Endothelial cell of hepatic sinusoid (primary cell): ENCODE data around the gene TRPM4.

ENCODE experiments used
- in situ Hi-C: cut with HindIII; loops from 2 replicates; pipeline ENCODE4 v1.10.0; 2017; ENCODE audit warnings: low sequenced_read_pairs

Gene TRPM4

GRCh38 chr19:49186108-49186507, 28.5 kb downstream of the TRPM4 start:
- in situ Hi-C loops: no loop called here

DNA sequence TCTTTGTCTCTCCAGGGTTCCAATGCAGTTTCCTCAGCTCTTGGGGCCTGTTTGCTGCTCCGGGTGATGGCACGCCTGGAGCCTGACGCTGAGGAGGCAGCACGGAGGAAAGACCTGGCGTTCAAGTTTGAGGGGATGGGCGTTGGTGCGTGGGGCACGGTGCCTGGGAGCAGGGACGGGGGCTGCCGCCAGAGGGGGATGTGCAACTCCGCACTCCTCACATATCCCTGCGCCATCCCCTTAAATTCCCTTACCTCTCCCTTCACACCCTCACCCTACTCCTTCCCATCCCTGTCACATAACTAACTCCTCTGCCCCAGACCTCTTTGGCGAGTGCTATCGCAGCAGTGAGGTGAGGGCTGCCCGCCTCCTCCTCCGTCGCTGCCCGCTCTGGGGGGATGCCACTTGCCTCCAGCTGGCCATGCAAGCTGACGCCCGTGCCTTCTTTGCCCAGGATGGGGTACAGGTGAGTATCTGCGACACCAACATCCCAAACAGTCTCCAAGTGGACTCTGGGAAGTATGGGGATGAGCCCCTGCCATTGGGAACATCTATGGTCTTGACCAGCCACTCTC, 31.1 kb downstream of the TRPM4 start:
- in situ Hi-C loops: no loop called here

GRCh38 chr19:49189259-49189658, 31.7 kb downstream of the TRPM4 start:
- in situ Hi-C loops: no loop called here

DNA sequence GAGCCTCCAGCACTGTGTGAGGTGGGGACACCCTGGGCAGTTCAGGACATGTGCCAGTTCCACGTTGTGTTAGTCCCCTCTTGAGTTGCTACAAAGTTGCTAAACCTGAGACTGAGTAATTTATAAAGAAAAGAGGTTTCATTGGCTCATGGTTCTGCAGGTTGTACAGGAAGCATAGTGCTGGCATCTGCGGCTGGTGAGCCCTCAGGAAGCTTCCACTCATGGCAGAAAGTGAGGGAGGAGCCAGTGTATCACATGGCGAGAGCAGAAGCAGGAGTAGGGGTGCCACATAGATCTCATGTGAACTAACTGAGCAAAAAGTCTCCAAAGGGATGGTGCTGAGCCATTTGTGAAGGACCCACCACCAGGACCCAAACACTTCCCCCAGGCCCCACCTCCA, 33.2 kb downstream of the TRPM4 start:
- in situ Hi-C loops: loop anchor here (5.0 to 10.0 kb wide), 2 partner anchors 108 to 206 kb away; no protein-coding TSS in a partner anchor

- in situ Hi-C loops: loop anchor here (5.0 to 10.0 kb wide), 2 partner anchors 112 to 209 kb away; no protein-coding TSS in a partner anchor
These were observed 36.3 kb downstream of the TRPM4 start for GRCh38 chr19:49193822-49194394.

- in situ Hi-C loops: loop anchor here (5.0 to 10.0 kb wide), 2 partner anchors 112 to 210 kb away; no protein-coding TSS in a partner anchor
These were observed 36.8 kb downstream of the TRPM4 start for GRCh38 chr19:49194408-49194807.

- in situ Hi-C loops: loop anchor here (5.0 to 10.0 kb wide), 2 partner anchors 49 to 212 kb away; no protein-coding TSS in a partner anchor
These were observed 39.1 kb downstream of the TRPM4 start for GRCh38 chr19:49196527-49197240.

- in situ Hi-C loops: no loop called here
These were observed 42.8 kb downstream of the TRPM4 start for GRCh38 chr19:49200238-49200862.

GRCh38 chr19:49201042-49201441, 43.5 kb downstream of the TRPM4 start:
- in situ Hi-C loops: no loop called here

DNA sequence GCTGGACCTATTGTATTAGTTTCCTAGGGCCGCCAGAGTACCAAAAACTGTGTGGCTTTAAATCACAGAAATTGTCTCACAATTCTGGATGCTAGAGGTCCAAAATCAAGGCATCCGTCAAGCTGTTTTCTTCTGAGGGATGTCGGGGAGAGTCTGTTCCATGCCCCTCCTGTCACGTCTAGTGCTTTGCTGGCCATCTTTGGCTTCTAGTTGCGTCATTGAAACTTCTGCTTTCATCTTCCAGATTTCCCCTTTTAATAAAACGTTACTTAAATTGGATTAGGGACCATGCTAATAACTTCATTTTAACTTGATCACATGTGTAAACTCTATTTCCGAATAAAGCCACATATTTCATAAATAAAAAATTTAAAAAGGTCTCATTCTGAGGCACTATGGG, 47.5 kb downstream of the TRPM4 start:
- in situ Hi-C loops: loop anchor here (5.0 kb wide), 1 partner anchor 93 kb away; the partner anchor contains the start of gene LIN7B

DNA sequence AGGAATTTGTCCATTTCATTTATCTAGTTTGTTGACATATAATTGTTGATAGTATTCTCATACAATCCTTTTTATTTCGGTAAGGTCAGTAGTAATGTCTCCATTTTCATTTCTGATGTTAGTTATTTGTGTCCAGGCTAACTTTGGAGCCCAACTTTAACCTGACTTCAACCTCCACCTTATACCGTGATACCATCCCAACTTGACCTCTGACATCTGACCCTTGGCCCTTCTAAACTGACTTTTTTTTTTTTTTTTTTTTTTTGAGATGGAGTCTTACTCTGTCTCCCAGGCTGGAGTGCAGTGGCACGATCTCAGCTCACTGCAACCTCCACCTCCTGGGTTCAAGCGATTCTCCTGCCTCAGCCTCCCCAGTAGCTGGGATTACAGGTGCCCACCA, 51.9 kb downstream of the TRPM4 start:
- in situ Hi-C loops: loop anchor here (5.0 kb wide), 1 partner anchor 97 kb away; the partner anchor contains the start of gene LIN7B

GRCh38 chr19:49210108-49210900, 52.7 kb downstream of the TRPM4 start:
- in situ Hi-C loops: no loop called here

DNA sequence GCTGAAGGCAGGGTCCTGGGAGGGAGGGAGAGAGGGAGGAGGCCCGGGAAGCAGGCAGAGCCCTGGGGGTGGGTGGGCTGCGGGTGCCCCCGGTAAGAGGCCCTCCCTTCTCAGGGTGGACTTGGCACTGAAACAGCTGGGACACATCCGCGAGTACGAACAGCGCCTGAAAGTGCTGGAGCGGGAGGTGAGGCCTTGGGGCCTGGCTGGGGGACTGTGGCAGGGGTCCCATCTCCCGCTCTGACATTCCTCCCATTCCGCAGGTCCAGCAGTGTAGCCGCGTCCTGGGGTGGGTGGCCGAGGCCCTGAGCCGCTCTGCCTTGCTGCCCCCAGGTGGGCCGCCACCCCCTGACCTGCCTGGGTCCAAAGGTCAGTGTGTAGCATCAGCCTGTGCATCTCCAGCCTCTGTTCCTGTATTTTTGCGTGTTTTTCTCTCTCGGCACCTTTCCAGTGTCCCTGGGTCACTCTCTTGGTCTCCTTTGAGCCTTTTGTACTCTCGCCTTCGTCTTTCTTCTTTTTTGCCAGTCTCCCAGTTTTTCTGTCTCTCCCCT, 53.4 kb downstream of the TRPM4 start:
- in situ Hi-C loops: no loop called here

DNA sequence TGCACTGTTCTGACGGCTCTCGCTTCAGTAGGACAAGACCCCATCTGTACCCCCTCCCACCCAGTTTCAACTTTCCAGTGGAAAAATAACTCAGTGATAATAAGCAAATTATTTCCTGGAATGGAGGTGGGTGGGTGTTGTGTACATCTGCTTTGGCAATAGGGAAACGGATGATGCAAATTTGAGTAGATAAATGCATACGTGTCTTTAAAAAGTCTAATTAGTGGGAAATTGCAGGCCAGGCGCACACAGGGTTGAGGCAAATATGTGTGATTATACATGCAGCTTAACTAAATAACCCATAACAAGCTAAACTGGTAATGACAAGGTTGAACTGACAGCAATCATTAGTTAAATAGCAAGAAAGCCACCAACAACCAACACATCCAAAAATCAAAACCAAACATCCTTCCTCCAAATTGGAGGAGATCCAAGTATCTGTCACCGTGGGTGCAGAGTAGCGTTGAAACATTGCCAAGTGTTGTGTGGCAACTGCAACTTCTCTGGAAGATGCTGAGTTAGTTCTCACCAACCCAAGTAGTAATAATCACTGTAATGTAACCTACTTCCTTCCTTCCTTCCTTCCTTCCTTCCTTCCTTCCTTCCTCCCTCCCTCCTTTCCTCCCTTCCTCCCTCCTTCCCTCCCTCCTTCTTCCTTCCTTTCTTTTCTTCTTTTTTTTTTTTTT, 54.6 kb downstream of the TRPM4 start:
- in situ Hi-C loops: no loop called here

DNA sequence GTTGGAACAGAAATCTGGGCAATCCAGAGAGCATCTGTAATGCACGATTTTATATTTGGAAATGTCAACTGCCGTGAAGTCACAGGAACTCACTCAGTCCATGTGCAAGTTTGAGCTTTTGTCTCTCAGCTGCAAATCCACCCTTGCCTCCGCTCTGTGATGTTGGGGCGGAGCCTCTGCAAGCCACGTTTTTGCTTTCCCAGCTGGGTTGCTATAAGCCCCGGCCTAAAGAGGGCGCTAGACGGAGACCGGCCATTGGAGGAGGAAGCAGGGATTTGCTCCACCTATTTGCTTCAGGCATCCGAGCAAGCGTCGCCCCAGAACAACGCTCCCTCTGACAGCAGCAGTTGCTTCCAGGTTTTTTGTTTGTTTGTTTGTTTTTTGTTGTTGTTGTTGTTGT, 56.2 kb downstream of the TRPM4 start:
- in situ Hi-C loops: no loop called here

GRCh38 chr19:49214701-49215100, 57.1 kb downstream of the TRPM4 start:
- in situ Hi-C loops: no loop called here

- in situ Hi-C loops: no loop called here
These were observed 58.5 kb downstream of the TRPM4 start for GRCh38 chr19:49216071-49216470.

DNA sequence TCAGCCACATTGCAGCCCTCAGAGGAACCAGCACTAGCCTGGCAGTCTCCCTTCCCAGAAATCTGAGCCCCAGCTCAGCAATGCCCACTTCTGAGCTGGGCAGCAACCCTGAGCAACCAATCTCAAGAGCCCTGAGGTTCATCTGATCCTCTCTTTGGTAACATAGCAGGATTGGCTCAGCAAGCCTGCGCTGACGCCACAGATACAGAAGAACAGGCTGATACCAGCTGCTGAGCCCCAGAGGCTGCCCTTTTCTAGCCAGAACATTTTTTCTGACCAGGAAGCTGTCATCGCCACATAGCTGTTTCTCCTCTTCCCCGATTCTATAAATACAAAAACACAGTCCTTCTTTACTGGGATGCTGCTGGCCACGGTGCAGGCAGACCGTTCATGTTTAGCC, 59.8 kb downstream of the TRPM4 start:
- in situ Hi-C loops: no loop called here

- in situ Hi-C loops: no loop called here
These were observed 64.4 kb downstream of the TRPM4 start for GRCh38 chr19:49222011-49222410.

- in situ Hi-C loops: no loop called here
These were observed 64.9 kb downstream of the TRPM4 start for GRCh38 chr19:49222528-49222927.
